GM13976 (cell line): ENCODE measurements around the gene DNAAF2.

Experiments used
- DNase-seq: peaks from one replicate; pipeline ENCODE4 v3.0.0; 2012; ENCODE audit warnings: low spot score
- in situ Hi-C: fragments of 300-500 bp; cut with MboI; formaldehyde crosslinking; loops from one replicate; pipeline ENCODE4 v1.12.0; 2022; ENCODE audit warnings: low sequenced_read_pairs, mixed read lengths, inconsistent platforms; ENCODE audit not compliant: unreplicated experiment
- TF ChIP-seq, protein P1 (sequence below): IDR thresholded peaks from 2 replicates; pipeline ENCODE4 v1.5.1; 2012; ENCODE audit warnings: borderline replicate concordance, mild to moderate bottlenecking; ENCODE audit not compliant: insufficient read depth; ENCODE audit errors: extremely low read depth, missing control alignments, control extremely low read depth

DNAAF2 gene

DNA sequence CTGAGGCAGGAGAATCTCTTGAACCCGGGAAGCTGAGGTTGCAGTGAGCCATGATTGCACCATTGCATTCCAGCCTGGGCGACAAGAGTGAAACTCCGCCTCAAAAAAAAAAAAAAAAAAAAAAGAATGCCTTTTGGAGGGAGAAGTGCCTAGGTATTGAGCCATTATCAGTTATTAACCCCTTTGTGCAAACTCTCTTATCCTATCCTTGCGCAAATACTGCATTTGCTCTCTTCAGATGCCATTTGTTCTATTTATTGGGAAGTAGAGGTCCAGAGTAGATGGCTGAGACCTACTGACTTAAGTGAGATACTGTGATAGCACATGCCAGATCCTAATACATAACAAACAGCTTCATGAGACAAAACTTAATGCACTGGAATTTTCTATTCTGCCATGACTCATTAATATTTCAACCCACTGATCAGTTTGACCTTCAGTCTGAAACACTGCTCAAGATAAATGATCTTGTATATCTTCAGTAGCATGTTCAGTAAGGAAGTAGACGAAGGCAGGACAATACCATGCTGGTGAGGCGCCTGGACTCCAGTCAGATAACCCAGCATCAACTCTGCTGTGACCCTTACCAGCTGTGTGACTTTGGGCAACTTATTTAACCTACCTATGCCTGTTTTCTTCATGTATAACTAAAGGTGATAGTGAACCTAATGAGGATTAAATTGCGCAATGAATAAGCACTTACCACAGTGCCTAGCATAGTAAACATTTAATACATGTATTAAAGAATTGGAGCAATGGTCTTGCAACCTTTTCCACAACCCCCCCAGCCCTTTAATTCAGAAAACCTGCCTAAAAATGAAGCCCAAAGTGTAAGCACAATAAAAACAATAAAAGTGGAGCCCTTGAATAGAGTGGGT is 5.7 kb upstream of the DNAAF2 start:
- DNase-seq, result no peak
- TF ChIP-seq, protein P1, sequence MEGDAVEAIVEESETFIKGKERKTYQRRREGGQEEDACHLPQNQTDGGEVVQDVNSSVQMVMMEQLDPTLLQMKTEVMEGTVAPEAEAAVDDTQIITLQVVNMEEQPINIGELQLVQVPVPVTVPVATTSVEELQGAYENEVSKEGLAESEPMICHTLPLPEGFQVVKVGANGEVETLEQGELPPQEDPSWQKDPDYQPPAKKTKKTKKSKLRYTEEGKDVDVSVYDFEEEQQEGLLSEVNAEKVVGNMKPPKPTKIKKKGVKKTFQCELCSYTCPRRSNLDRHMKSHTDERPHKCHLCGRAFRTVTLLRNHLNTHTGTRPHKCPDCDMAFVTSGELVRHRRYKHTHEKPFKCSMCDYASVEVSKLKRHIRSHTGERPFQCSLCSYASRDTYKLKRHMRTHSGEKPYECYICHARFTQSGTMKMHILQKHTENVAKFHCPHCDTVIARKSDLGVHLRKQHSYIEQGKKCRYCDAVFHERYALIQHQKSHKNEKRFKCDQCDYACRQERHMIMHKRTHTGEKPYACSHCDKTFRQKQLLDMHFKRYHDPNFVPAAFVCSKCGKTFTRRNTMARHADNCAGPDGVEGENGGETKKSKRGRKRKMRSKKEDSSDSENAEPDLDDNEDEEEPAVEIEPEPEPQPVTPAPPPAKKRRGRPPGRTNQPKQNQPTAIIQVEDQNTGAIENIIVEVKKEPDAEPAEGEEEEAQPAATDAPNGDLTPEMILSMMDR, result no peak

DNA sequence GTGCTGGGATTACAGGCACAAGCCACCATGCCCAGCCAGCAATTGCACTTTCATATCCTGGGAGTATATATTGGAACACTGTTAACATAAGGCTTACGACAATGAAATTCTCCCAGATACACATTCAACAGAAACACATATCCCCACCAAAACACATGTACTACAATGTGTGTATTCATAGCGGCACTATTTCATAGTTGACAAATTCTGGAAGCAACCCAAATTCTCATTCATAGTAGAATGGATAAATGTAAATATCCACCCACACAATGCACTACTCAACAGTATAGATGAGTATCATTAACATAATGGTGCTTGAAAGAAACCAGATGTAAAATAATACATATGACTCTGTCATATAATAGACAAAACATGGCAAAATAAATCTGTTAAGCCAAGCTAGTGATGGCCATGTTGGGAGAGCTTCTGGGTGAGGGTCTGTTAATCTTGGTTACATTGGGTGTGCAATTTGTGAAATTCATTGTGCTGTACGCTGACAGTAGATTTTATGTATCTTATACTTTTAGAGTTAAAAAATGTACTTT is 2.6 kb upstream of the DNAAF2 start:
- TF ChIP-seq, protein P1, result no peak
- DNase-seq, result no peak
- in situ Hi-C loops, result loop anchor here (25.0 kb wide), 2 partner anchors 200 to 475 kb away; partner anchors contain the start of gene VCPKMT

More for the DNA sequence above, 5.7 kb upstream of the DNAAF2 start:
- in situ Hi-C loops, result loop anchor here (25.0 kb wide), 2 partner anchors 197 to 472 kb away; partner anchors contain the start of gene VCPKMT

DNA sequence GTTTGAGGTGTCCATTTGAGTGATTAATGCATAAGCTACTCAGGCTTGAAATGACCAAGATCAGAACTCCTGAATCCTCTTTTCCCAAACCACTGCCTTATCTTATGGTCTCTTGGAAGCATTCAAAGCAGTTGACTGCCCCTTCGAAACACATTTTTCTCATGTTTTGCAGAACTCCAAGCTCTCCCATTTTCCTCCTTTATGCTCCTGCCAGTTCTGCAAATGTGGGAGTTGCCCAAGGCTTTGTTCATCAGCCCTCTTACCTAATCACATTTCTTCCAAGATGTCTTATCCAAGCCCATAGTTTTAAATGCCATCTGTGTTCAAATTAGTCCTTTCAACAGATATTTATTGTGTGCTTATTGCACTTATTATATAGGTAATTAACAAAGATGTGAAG is 1.8 kb upstream of the DNAAF2 start:
- TF ChIP-seq, protein P1, result no peak
- in situ Hi-C loops, result loop anchor here (25.0 kb wide), 2 partner anchors 200 to 475 kb away; partner anchors contain the start of gene VCPKMT
- DNase-seq, result no peak

DNA sequence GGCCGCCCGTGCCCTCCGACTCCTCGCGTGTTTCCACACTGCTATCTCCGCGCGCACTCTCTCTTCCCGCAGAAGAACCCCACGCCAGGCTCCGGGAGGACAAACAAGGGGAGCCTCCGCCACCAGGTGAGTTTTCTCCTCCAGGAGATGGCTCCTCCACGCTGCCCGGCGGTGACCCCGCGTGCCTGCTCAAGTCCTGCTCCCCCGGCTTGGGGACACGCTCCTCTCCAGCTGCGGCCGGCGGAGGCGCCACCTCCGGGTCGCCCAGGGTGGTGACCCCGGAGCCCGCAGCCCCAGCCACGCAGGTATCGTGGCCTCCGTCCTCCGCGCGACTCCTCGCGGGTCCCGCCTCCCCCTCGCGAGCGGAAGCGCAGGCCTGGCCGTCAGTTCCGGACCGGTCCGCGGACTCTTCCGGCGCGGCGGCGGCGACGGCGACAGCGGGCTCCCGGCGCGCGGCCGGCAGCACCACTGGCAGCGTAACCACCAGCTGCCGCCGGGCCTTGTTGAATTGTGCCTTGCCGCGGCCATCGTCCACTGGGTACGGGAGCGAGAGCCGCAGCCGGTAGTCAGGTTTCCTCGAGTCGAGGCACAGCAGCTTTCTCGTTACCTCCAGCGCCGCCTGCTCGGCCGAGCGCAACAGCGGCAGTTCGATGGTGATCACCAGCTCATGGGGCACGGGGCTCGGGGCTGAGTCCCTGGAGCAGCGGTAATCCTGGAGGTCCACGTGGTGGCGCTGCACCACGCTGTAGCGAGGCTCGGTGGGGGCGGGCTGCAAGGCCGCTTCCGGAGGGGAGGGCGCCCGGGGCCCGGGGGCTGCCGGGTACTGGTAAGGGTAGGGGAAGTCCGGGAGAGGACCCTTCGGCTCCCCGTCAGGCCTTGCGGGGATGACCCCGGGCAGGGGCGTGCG is 1.2 kb downstream of the DNAAF2 start:
- TF ChIP-seq, protein P1, result peak; percentile 90
- peak; percentile 94 for DNase-seq
- in situ Hi-C loops, result loop anchor here (25.0 kb wide), 2 partner anchors 203 to 478 kb away; partner anchors contain the start of gene VCPKMT

DNA sequence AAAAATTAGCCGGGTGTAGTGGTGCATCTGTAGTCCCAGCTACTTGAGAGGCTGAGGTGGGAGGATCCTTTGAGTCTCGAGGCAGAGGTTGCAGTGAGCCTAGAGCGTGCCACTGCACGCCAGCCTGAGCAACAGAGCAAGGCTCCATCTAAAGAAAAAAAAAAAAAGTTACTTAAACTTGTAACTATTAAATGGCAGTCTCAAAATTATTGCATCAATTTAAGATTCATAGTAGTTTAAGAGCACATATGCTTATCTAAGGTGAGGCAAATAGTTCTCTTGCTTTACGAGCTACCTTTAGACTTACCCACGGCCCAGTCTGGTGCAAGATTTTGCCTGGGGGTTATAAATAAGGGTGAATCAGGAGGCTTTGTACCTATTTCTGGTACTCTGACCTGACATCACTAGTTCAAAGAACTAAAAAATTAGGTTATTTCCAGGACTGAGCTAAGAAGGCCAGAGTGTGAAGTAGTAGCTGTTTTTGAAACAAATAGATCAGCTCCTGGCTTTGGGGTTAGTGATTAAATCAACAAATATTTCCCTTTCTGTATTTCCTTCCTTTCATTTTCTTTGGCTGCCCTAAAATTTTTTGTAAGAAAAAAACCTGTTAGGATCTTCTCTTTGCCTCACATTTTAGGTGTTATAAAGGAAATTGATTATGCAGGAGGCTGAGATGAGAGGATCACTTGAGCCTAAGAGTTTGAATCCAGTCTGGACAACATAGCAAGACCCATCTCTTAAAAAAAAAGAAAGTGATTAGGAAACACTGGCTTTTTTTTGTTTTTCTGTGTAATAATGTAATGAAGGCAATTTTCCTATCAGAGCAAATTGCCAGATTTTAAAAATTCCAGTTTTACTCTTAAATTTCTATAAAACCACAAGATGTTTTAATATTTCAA is 10.9 kb downstream of the DNAAF2 start:
- in situ Hi-C loops, result no loop called here
- TF ChIP-seq, protein P1, result no peak
- DNase-seq, result peak; percentile 41
